Activated T-cell treated with anti-CD3 and anti-CD28 coated beads, Interleukin-2, amount 50 U/mL, for 72 hours (primary cell): ENCODE results near the gene C20orf96. TPM values are rescaled to one million over a fixed set of nuclear protein-coding genes. Genes with fewer than 3 reads are reported as not detected.
"Not testable (repeated sequence)": the region's sequence is repeated elsewhere in the genome, so short reads cannot be mapped to it uniquely, and the experiment has no call there.

Source experiments
- ATAC-seq, 2 donors: fragments of 150-1000 bp; cut with Tn5 transposase; replicated peaks in 1 of 2; 2 replicates each; pipeline ENCODE4 v1.10.0; 2021; ENCODE audit warnings: moderate library complexity in 2 of 2, mild to moderate bottlenecking in 1 of 2
- DNase-seq, 2 donors: peaks; one replicate each; pipeline ENCODE4 v3.0.0; 2021 to 2022; ENCODE audit warnings: mixed read lengths in 1 of 2
- H3K27ac Mint-ChIP-seq: one replicate; pipeline ENCODE4 v1.8.0; 2022; ENCODE audit warnings: mild to moderate bottlenecking, moderate library complexity, mixed read lengths
- H3K27me3 Mint-ChIP-seq: one replicate; pipeline ENCODE4 v1.8.0; 2022; ENCODE audit warnings: low read depth, mixed read lengths
- H3K36me3 Mint-ChIP-seq, 2 donors: one replicate each; pipeline ENCODE4 v1.8.0; 2022; ENCODE audit warnings: mixed read lengths in 2 of 2, mild to moderate bottlenecking in 1 of 2; ENCODE audit not compliant: insufficient read depth in 2 of 2
- H3K4me1 Mint-ChIP-seq: one replicate; pipeline ENCODE4 v1.8.0; 2022; ENCODE audit warnings: low read depth, mixed read lengths
- H3K4me3 Mint-ChIP-seq, 2 donors: one replicate each; pipeline ENCODE4 v1.8.0; 2022; ENCODE audit warnings: mild to moderate bottlenecking in 2 of 2, mixed read lengths in 2 of 2, moderate library complexity in 2 of 2
- H3K9me3 Mint-ChIP-seq, 2 donors: one replicate each; pipeline ENCODE4 v1.8.0; 2022; ENCODE audit warnings: mixed read lengths in 2 of 2
- total RNA-seq, 2 donors: library from RNA; stranded (reverse); gene quantifications; one replicate each; pipeline ENCODE4 v1.2.3, GENCODE V29; 2022

Gene C20orf96
- total RNA-seq, 2 donors from 2014 or later = 6.4 to 9.4 TPM

- ATAC-seq = no peak
- peaks cover 0 to 1% of the 10 kb centered on the region in 2 donors for H3K9me3 Mint-ChIP-seq
- peaks cover 0 to 1% of the 10 kb centered on the region in 2 donors for H3K36me3 Mint-ChIP-seq
- DNase-seq = no peak
- H3K4me3 Mint-ChIP-seq = no peak overlapping the region
- H3K4me1 Mint-ChIP-seq = peaks cover 13% of the 10 kb centered on the region
- peaks cover 4% of the 10 kb centered on the region for H3K27me3 Mint-ChIP-seq
- H3K27ac Mint-ChIP-seq = no peak overlapping the region
These were observed 63.0 kb downstream of the C20orf96 start for GRCh38 chr20:227439-228105.

GRCh38 chr20:226958-227357 is 63.6 kb downstream of the C20orf96 start, which contains the start of gene DEFB129:
Gene DEFB129 (plus strand): TSS chr20:227258. CDS start chr20:227289, 31 bp downstream.
- no peak within 1 kb of the TSS for H3K27ac Mint-ChIP-seq

GRCh38 chr20:225879-226278 is 64.7 kb downstream of the C20orf96 start:
- not testable (repeated sequence) for H3K4me3 Mint-ChIP-seq, H3K27me3 Mint-ChIP-seq, H3K27ac Mint-ChIP-seq, H3K36me3 Mint-ChIP-seq, ATAC-seq, H3K9me3 Mint-ChIP-seq, DNase-seq
- peaks cover 13% of the 10 kb centered on the region for H3K4me1 Mint-ChIP-seq

More at GRCh38 chr20:226958-227357, 63.6 kb downstream of the C20orf96 start, which contains the start of gene DEFB129:
- H3K4me1 Mint-ChIP-seq = peaks cover 13% of the 10 kb centered on the region
- no peak within 1 kb of the TSS for H3K4me3 Mint-ChIP-seq
- DNase-seq = no peak
- ATAC-seq = no peak
- H3K27me3 Mint-ChIP-seq = peaks cover 4% of the 10 kb centered on the region
- peaks cover 0 to 1% of the 10 kb centered on the region in 2 donors for H3K36me3 Mint-ChIP-seq
- peaks cover 0 to 1% of the 10 kb centered on the region in 2 donors for H3K9me3 Mint-ChIP-seq

- no peaks in the 10 kb centered on the region for H3K36me3 Mint-ChIP-seq
- DNase-seq (no peak), ATAC-seq (no peak)
- H3K4me1 Mint-ChIP-seq = no peaks in the 10 kb centered on the region
- H3K27ac Mint-ChIP-seq = no peak overlapping the region
- H3K9me3 Mint-ChIP-seq = no peaks in the 10 kb centered on the region
- H3K27me3 Mint-ChIP-seq = peaks cover 21% of the 10 kb centered on the region
- H3K4me3 Mint-ChIP-seq = no peak overlapping the region
These were observed 69.2 kb downstream of the C20orf96 start for GRCh38 chr20:221258-221830.

Other genes with a start within 250 kb of the C20orf96 start
- not detected for gene DEFB125, start 203.1 kb downstream of the C20orf96 start, total RNA-seq
- gene DEFB126, start 148.2 kb downstream of the C20orf96 start, total RNA-seq = not detected
- gene DEFB127, start 133.3 kb downstream of the C20orf96 start, total RNA-seq = not detected
- gene DEFB128, start 101.0 kb downstream of the C20orf96 start, total RNA-seq = not detected
- gene DEFB129, start 63.5 kb downstream of the C20orf96 start, total RNA-seq = not detected
- not detected for gene DEFB132, start 33.0 kb downstream of the C20orf96 start, total RNA-seq
- gene ZCCHC3, start 6.8 kb upstream of the C20orf96 start, total RNA-seq = 10 to 100 TPM; 21.3 to 21.6 TPM
- gene SOX12, start 34.8 kb upstream of the C20orf96 start, total RNA-seq = 10 to 100 TPM in 1 of 2 donors, 1 to 10 TPM in 1; 7.8 to 11.7 TPM
- gene NRSN2, start 56.4 kb upstream of the C20orf96 start, total RNA-seq = 10 to 100 TPM; 12.9 to 14.7 TPM
- 100 to 1,000 TPM; 165 to 281 TPM for gene TRIB3, start 90.0 kb upstream of the C20orf96 start, total RNA-seq
- 100 to 1,000 TPM; 176 to 198 TPM for gene RBCK1, start 117.5 kb upstream of the C20orf96 start, total RNA-seq
- 10 to 100 TPM; 26.7 to 28.2 TPM for gene TBC1D20, start 171.8 kb upstream of the C20orf96 start, total RNA-seq